Measurements from ENCODE around the gene ISCU. TPM values are rescaled to one million over a fixed set of nuclear protein-coding genes. Genes with fewer than 3 reads are reported as not detected.

ISCU gene
- total RNA-seq, 2 donors from 2014 or later = 93.7 to 97.5 TPM

DNA sequence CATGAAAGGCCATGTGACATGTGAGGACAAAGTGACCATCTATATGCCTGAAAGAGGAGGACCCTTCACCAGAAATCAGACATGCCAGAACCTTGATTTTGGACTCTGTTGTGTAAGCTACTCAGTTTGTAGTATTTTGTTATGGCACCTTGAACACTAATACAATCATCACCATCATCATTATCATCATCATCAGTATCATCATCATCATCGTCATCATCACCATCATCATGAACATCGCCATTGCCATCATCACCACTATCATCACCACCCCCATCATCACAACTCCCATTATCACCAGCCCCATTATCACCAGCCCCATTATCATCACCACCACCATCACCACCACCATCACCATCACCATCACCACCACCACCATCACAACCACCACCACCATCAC is 15.9 kb downstream of the ISCU start:
- no peak overlapping the region for H3K9ac ChIP-seq (ENCODE audit: low read depth in 2 of 2, low read length in 2 of 2)
- TF ChIP-seq, protein P1, sequence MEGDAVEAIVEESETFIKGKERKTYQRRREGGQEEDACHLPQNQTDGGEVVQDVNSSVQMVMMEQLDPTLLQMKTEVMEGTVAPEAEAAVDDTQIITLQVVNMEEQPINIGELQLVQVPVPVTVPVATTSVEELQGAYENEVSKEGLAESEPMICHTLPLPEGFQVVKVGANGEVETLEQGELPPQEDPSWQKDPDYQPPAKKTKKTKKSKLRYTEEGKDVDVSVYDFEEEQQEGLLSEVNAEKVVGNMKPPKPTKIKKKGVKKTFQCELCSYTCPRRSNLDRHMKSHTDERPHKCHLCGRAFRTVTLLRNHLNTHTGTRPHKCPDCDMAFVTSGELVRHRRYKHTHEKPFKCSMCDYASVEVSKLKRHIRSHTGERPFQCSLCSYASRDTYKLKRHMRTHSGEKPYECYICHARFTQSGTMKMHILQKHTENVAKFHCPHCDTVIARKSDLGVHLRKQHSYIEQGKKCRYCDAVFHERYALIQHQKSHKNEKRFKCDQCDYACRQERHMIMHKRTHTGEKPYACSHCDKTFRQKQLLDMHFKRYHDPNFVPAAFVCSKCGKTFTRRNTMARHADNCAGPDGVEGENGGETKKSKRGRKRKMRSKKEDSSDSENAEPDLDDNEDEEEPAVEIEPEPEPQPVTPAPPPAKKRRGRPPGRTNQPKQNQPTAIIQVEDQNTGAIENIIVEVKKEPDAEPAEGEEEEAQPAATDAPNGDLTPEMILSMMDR (IDR thresholded peaks at IDR 0.05) = no peak
- intact Hi-C loops (cut with DNase I) = no loop called here
- H3K36me3 ChIP-seq = no peaks in the 10 kb centered on the region
- no peaks in the 10 kb centered on the region for H3K27me3 ChIP-seq
- H3K4me1 ChIP-seq = no peaks in the 10 kb centered on the region
- no peak overlapping the region for H3K27ac ChIP-seq
- no peak for DNase-seq
- no peak overlapping the region for H3K4me3 ChIP-seq
- no peaks in the 10 kb centered on the region for H3K9me3 ChIP-seq

DNA sequence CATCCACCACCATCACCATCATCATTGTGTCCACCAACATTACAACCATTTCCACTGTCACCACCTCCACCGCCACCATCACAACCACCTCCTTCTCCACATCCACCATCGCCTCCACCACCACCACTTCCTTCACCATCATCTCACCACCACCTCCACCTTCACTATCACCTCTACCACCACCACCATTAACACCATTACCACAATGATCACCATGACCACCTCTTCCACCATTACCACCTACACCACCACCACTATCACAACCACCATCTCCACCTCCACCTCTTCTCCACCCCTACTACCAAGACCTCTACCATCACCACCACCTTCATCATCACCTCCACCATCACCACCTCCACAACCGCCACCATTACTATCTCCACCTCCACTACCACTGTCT is 16.4 kb downstream of the ISCU start:
- TF ChIP-seq, protein P1 (IDR thresholded peaks at IDR 0.05) = no peak
- no peaks in the 10 kb centered on the region for H3K4me1 ChIP-seq
- H3K4me3 ChIP-seq = no peak overlapping the region
- intact Hi-C loops (cut with DNase I) = no loop called here
- no peaks in the 10 kb centered on the region for H3K27me3 ChIP-seq
- no peak overlapping the region for H3K9ac ChIP-seq (ENCODE audit: low read depth in 2 of 2, low read length in 2 of 2)
- H3K36me3 ChIP-seq = no peaks in the 10 kb centered on the region
- no peaks in the 10 kb centered on the region for H3K9me3 ChIP-seq
- H3K27ac ChIP-seq = no peak overlapping the region
- DNase-seq = no peak

DNA sequence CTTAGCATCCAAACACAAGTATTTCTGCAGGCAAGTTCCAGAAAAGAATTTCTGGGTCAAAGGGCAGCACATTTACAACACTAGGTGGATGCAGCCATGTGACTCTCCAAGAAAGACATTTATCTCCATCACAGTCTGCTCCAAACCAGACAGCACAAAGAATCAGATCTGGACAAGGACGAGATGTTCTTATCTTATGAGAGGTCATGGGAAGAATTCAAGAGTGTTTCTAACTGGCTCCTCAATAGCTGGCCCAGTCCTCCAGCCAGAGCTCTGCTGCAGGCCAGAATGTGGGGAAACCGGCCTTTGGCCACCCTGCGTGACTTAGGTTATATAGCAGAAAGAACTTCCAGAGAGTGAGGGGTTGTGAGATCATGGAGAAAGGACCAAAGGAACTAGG is 18.1 kb downstream of the ISCU start:
- H3K9me3 ChIP-seq = no peaks in the 10 kb centered on the region
- no peak overlapping the region for H3K4me3 ChIP-seq

DNA sequence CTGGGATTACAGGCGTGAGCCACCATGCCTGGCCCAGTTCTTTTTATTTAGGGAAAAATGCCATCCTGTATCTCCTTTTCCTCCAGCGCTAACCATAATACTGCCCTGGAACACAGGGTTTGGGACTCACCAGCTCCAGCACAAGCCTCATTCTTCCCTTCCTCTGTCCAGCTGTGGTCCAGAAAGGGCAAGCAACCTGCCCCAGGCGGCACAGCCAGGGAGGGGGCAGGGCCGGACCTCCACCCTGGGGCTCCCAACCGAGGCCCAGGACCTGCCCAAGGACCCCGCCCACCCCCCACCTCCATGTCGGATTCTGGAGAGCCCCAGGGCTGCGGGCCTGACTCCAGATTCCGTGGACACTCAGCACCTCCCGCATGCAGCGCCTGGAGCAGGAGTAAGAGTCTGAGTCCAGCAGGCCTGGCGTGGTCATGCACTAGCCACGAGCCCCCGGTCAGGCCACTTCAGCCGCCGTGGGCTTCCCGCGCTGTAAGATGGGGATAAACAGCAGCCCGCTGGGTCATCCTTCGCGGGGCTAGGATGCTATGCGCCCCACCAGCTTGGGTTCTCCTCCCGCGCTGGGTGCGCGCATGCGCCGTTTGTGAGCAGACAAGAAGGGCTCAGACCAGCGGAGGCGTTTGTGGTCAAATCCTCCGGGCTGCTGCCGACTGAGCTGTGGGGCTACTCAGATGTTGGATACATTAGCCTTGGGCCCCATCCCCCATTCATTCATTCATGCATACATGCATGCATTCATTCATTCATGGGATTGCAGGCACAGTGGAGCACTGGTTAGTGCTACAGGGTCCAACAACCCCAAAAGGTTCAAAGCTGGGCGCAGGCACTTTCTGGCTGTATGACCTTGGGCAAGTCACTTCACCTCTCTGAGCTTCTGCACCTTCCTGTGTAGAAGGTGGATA is 19.2 kb downstream of the ISCU start:
- Histone ChIP-seq H3K4me1 (no peaks in the 10 kb centered on the region), H3K27me3 (no peaks in the 10 kb centered on the region), H3K27ac (no peak overlapping the region), H3K9ac (ENCODE audit: low read depth in 2 of 2, low read length in 2 of 2) (no peak overlapping the region), H3K4me3 (no peak overlapping the region), H3K36me3 (no peaks in the 10 kb centered on the region), H3K9me3 (no peaks in the 10 kb centered on the region)
- intact Hi-C loops (cut with DNase I) = no loop called here
- DNase-seq = no peak
- TF ChIP-seq, protein P1 (IDR thresholded peaks at IDR 0.05) = no peak

More for the DNA sequence above, 18.1 kb downstream of the ISCU start:
- no peak for DNase-seq
- Histone ChIP-seq H3K4me1 (no peaks in the 10 kb centered on the region), H3K9ac (ENCODE audit: low read depth in 2 of 2, low read length in 2 of 2) (no peak overlapping the region), H3K27ac (no peak overlapping the region), H3K36me3 (no peaks in the 10 kb centered on the region), H3K27me3 (no peaks in the 10 kb centered on the region)
- intact Hi-C loops (cut with DNase I) = no loop called here
- TF ChIP-seq, protein P1 (IDR thresholded peaks at IDR 0.05) = no peak

DNA sequence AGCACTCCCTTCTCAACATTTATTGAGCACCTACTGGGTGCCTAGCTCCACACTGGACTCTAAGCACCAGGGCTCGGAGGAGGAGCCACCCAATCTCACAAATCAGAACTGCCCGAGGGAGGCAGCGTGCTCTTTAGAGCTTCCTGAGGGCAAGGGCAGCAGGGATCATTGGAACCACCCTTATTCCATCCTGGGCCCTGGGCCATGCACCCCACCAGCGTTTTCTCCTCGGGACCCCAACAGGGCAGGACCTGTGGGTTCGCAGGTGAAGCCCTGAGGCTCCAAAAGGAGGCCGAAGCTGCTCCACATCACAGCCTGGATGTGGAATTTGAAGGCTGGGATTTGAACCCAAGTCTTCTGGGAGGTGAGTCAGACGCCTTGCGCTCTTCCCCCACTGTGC is 20.1 kb downstream of the ISCU start:
- no peak overlapping the region for H3K4me3 ChIP-seq
- H3K27ac ChIP-seq = no peak overlapping the region
- no peaks in the 10 kb centered on the region for H3K9me3 ChIP-seq
- no peak for DNase-seq
- H3K4me1 ChIP-seq = no peaks in the 10 kb centered on the region
- H3K36me3 ChIP-seq = no peaks in the 10 kb centered on the region
- TF ChIP-seq, protein P1 (IDR thresholded peaks at IDR 0.05) = no peak
- no peaks in the 10 kb centered on the region for H3K27me3 ChIP-seq
- H3K9ac ChIP-seq (ENCODE audit: low read depth in 2 of 2, low read length in 2 of 2) = no peak overlapping the region
- intact Hi-C loops (cut with DNase I) = no loop called here
